PC-3 (cell line): ENCODE data around the gene MIER1. TPM values are rescaled to one million over a fixed set of nuclear protein-coding genes. Genes with fewer than 3 reads are reported as not detected.
"Not testable (repeated sequence)": the region's sequence is repeated elsewhere in the genome, so short reads cannot be mapped to it uniquely, and the experiment has no call there.

Experiments used
- ATAC-seq: fragments of 200-7000 bp; cut with Tn5 transposase; 2 replicates; pipeline ENCODE4 v1.9.1; 2020; ENCODE audit warnings: mild to moderate bottlenecking, moderate library complexity
- BruUV-seq: library from RNA; stranded (reverse); fragments of 400-500 nt; replicated peaks from 2 replicates; lab custom pipeline; 2021; lab: Mats Ljungman, UMichigan
- CTCF ChIA-PET: fragments of 300-600 bp; sonication (Branson Sonifier 250); formaldehyde crosslinking; loops from one replicate; lab custom pipeline; 2022; ENCODE audit warnings: antibody characterized with exemption; lab: Charles Lee
- POLR2A ChIA-PET: fragments of 300-600 bp; sonication (Branson Sonifier 250); formaldehyde crosslinking; loops from one replicate; lab custom pipeline; 2022; ENCODE audit warnings: antibody characterized with exemption; ENCODE audit not compliant: unreplicated experiment; lab: Charles Lee
- DNase-seq: peaks from one replicate; pipeline ENCODE4 v3.0.0-alpha.2; 2015
- H2AFZ ChIP-seq: fragments of 300-600 bp; sonication (generic); 2 replicates; pipeline ENCODE4 v1.6.0; 2016; ENCODE audit warnings: antibody characterized with exemption, low read length
- H3F3A ChIP-seq: fragments of 300-600 bp; sonication (generic); one replicate; pipeline ENCODE4 v1.6.0; 2017; ENCODE audit warnings: antibody characterized with exemption, low read length, control low read depth, mild to moderate bottlenecking; ENCODE audit not compliant: unreplicated experiment
- H3K27ac ChIP-seq: fragments of 300-600 bp; sonication (generic); 2 replicates; pipeline ENCODE4 v1.5.1; 2016; ENCODE audit warnings: mild to moderate bottlenecking, low read length
- H3K27me3 ChIP-seq: fragments of 300-600 bp; sonication (generic); 2 replicates; pipeline ENCODE4 v1.6.1; 2016; ENCODE audit warnings: low read length, mixed read lengths
- H3K36me3 ChIP-seq: fragments of 300-600 bp; sonication (generic); 2 replicates; pipeline ENCODE4 v1.6.1; 2016; ENCODE audit warnings: low read depth, mixed run types, low read length, mixed read lengths
- H3K4me1 ChIP-seq: fragments of 300-600 bp; sonication (generic); 2 replicates; pipeline ENCODE4 v1.5.1; 2016; ENCODE audit warnings: low read length; ENCODE audit not compliant: insufficient read depth
- H3K4me2 ChIP-seq: fragments of 300-600 bp; sonication (generic); 2 replicates; pipeline ENCODE4 v1.6.0; 2016; ENCODE audit warnings: low read length
- H3K4me3 ChIP-seq: fragments of 300-600 bp; sonication (generic); 2 replicates; pipeline ENCODE4 v1.5.1; 2016; ENCODE audit warnings: mild to moderate bottlenecking, low read length, mixed read lengths
- H3K79me2 ChIP-seq: fragments of 300-600 bp; sonication (generic); 2 replicates; pipeline ENCODE4 v1.6.1; 2017; ENCODE audit warnings: low read length, mixed read lengths
- H3K9ac ChIP-seq: fragments of 300-600 bp; sonication (generic); 2 replicates; pipeline ENCODE4 v1.6.0; 2016; ENCODE audit warnings: mild to moderate bottlenecking, low read length
- H3K9me2 ChIP-seq: fragments of 300-600 bp; sonication (generic); replicated peaks from 2 replicates; pipeline ENCODE4 v1.6.1; 2016; ENCODE audit warnings: mixed run types, low read length, mixed read lengths
- H3K9me3 ChIP-seq: fragments of 300-600 bp; sonication (generic); 2 replicates; pipeline ENCODE4 v1.6.1; 2016; ENCODE audit warnings: low read length, mixed read lengths
- H4K20me1 ChIP-seq: fragments of 300-600 bp; sonication (generic); 2 replicates; pipeline ENCODE4 v1.6.1; 2016; ENCODE audit warnings: low read length, mixed read lengths
- CTCF ChIP-seq: fragments of 300-600 bp; sonication (generic); conservative IDR thresholded peaks from 2 replicates; pipeline ENCODE4 v1.5.1; 2017; ENCODE audit warnings: antibody characterized with exemption, low read depth, mild to moderate bottlenecking, low read length
- EZH2 ChIP-seq: fragments of 300-600 bp; sonication (generic); IDR thresholded peaks from one replicate; pipeline ENCODE4 v1.6.1; 2017; ENCODE audit warnings: antibody characterized with exemption, mild to moderate bottlenecking, low read length; ENCODE audit not compliant: unreplicated experiment
- EZH2phosphoT487 ChIP-seq: fragments of 300-600 bp; sonication (generic); IDR thresholded peaks from 2 replicates; pipeline ENCODE4 v1.6.1; 2018; ENCODE audit warnings: mild to moderate bottlenecking, antibody characterized with exemption, low read length, borderline replicate concordance
- intact Hi-C: fragments of 100-400 bp; cut with micrococcal nuclease; formaldehyde crosslinking; loops from 2 replicates; pipeline ENCODE4 v1.9.0; 2023
- total RNA-seq: library from RNA; depleted of rRNA; stranded (reverse); fragments of >200 nt; gene quantifications from 2 replicates; pipeline ENCODE4 v1.2.3, GENCODE V29; 2014

Gene MIER1
- total RNA-seq, 1 experiment from 2014 or later: 11.8 TPM

GRCh38 chr1:66968574-66968973 lies 43.8 kb downstream of the MIER1 start:
- ChIA-PET POLR2A (no interaction called here), CTCF (no interaction called here)
- no peak overlapping the region for H3K27ac ChIP-seq
- no TSS peak for BruUV-seq
- H3K79me2 ChIP-seq: no peaks in the 10 kb centered on the region
- H3K4me3 ChIP-seq: no peak overlapping the region
- H3K4me1 ChIP-seq: no peaks in the 10 kb centered on the region
- H4K20me1 ChIP-seq: no peaks in the 10 kb centered on the region
- ATAC-seq: no peak
- no peaks in the 10 kb centered on the region for H3K9me3 ChIP-seq
- H3K9me2 ChIP-seq: no peaks in the 10 kb centered on the region
- no peak overlapping the region for H3K9ac ChIP-seq
- DNase-seq: no peak
- no peak for TF ChIP-seq EZH2phosphoT487
- TF ChIP-seq CTCF: no peak
- no peak for TF ChIP-seq EZH2
- H2AFZ ChIP-seq: no peak overlapping the region
- H3K27me3 ChIP-seq: no peaks in the 10 kb centered on the region
- peaks cover 41% of the 10 kb centered on the region for H3K36me3 ChIP-seq
- no peaks in the 10 kb centered on the region for H3F3A ChIP-seq
- intact Hi-C loops: no loop called here
- H3K4me2 ChIP-seq: no peak overlapping the region

DNA sequence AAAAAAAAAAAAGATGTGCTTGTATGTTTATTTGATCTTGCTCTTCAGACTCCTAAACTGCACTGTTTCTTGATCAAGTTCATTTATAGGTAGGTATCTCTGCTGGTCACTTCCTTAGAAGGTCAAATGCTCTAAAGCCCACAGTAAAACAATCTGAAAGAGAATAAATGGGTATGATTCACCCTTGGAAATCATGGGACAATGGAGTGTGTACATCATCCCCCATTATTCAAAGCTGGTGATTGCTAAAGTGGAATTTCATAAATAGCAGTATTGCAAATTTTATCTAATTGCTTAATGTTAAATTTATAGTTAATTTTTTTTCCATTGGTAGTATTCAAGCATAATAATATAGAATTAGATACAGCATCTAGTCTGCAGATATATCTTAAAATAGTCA lies 53.4 kb downstream of the MIER1 start:
- ChIA-PET CTCF (no interaction called here), POLR2A (no interaction called here)
- DNase-seq (no peak), ATAC-seq (no peak)
- no peaks in the 10 kb centered on the region for H3K9me2 ChIP-seq
- no peaks in the 10 kb centered on the region for H3K79me2 ChIP-seq
- intact Hi-C loops: no loop called here
- H3K27ac ChIP-seq: no peak overlapping the region
- no peak overlapping the region for H3K4me3 ChIP-seq
- no peaks in the 10 kb centered on the region for H3F3A ChIP-seq
- no peaks in the 10 kb centered on the region for H3K9me3 ChIP-seq
- H3K27me3 ChIP-seq: no peaks in the 10 kb centered on the region
- BruUV-seq: no TSS peak
- 0 out of 2 replicates have a peak, but pooled peaks cover 3% of the 10 kb centered on the region for H4K20me1 ChIP-seq
- H2AFZ ChIP-seq: no peak overlapping the region
- H3K4me1 ChIP-seq: peaks cover 15% of the 10 kb centered on the region
- no peak overlapping the region for H3K4me2 ChIP-seq
- TF ChIP-seq EZH2 (no peak), EZH2phosphoT487 (no peak), CTCF (no peak)
- no peak overlapping the region for H3K9ac ChIP-seq
- peaks cover 28% of the 10 kb centered on the region for H3K36me3 ChIP-seq

- H3K4me2 ChIP-seq, H2AFZ ChIP-seq, H3K4me3 ChIP-seq, ATAC-seq, H3K9me2 ChIP-seq, H3K27me3 ChIP-seq, CTCF ChIA-PET, H3K27ac ChIP-seq, DNase-seq, BruUV-seq, H3K79me2 ChIP-seq, POLR2A ChIA-PET, H3K9ac ChIP-seq, H4K20me1 ChIP-seq, H3K9me3 ChIP-seq, H3F3A ChIP-seq: not testable (repeated sequence)
- Histone ChIP-seq H3K36me3 (peaks cover 32% of the 10 kb centered on the region), H3K4me1 (peaks cover 15% of the 10 kb centered on the region)
- intact Hi-C loops: loop anchor here (2.0 kb wide), 1 partner anchor 45 kb away; no protein-coding TSS in a partner anchor
These were observed 54.8 kb downstream of the MIER1 start for GRCh38 chr1:66979621-66980020.
